Bronchial epithelial cell (primary cell): ENCODE measurements around the gene TTC12. TPM values are rescaled to one million over a fixed set of nuclear protein-coding genes. Genes with fewer than 3 reads are reported as not detected.

Source experiments
- DNase-seq: peaks from one replicate; pipeline ENCODE4 v3.0.0-alpha.2; 2010; ENCODE audit warnings: low read depth
- FAIRE-seq: peaks from 2 replicates; lab custom pipeline; 2011; peaks lifted over from hg19 to GRCh38; lab: Jason Lieb, UNC
- H3K27me3 ChIP-seq: 2 replicates; pipeline ENCODE4 v1.5.1; 2011; ENCODE audit warnings: low read length; ENCODE audit not compliant: control insufficient read depth, insufficient read depth
- H3K36me3 ChIP-seq: 2 replicates; pipeline ENCODE4 v1.5.1; 2011; ENCODE audit warnings: low read length; ENCODE audit not compliant: control insufficient read depth, insufficient read depth
- H3K4me3 ChIP-seq: 2 replicates; pipeline ENCODE4 v1.5.1; 2011; ENCODE audit warnings: mild to moderate bottlenecking, low read depth, low read length, control low read depth
- CTCF ChIP-seq: IDR thresholded peaks from 2 replicates; pipeline ENCODE4 v1.5.1; 2011; ENCODE audit warnings: mild to moderate bottlenecking, moderate library complexity, low read length, control low read depth, inconsistent platforms; ENCODE audit not compliant: insufficient read depth, severe bottlenecking
- total RNA-seq: library from RNA; depleted of rRNA; stranded (reverse); fragments of >200 nt; gene quantifications from 2 replicates; pipeline ENCODE4 v1.2.1, GENCODE V29; 2014

The TTC12 gene
- 12.9 and 32.1 TPM in 2 replicates for total RNA-seq

GRCh38 chr11:113314389-113315301 lies at the start of gene TTC12:
Gene TTC12 (plus strand): TSS chr11:113314583. CDS start chr11:113316258, 1,675 bp downstream.
- H3K27me3 ChIP-seq, result no peaks in the 10 kb centered on the region
- TF ChIP-seq CTCF, result no peak
- peak within 1 kb of the TSS; percentile 79 for H3K4me3 ChIP-seq
- peak; percentile 71 for DNase-seq
- no peak for FAIRE-seq
- H3K36me3 ChIP-seq, result peaks cover 2% of the 10 kb centered on the region

- DNase-seq, result no peak
- H3K36me3 ChIP-seq, result no peaks in the 10 kb centered on the region
- no peaks in the 10 kb centered on the region for H3K27me3 ChIP-seq
- TF ChIP-seq CTCF, result no peak
- H3K4me3 ChIP-seq, result no peak overlapping the region
- no peak for FAIRE-seq
Observed at GRCh38 chr11:113265362-113265761, 49.0 kb upstream of the TTC12 start.

GRCh38 chr11:113267493-113267892 lies 46.9 kb upstream of the TTC12 start:
- H3K36me3 ChIP-seq, result no peaks in the 10 kb centered on the region
- TF ChIP-seq CTCF, result no peak
- H3K27me3 ChIP-seq, result peaks cover 1% of the 10 kb centered on the region
- FAIRE-seq (no peak), DNase-seq (no peak)
- no peak overlapping the region for H3K4me3 ChIP-seq

GRCh38 chr11:113269096-113269495 lies 45.3 kb upstream of the TTC12 start:
- no peak for DNase-seq
- Histone ChIP-seq H3K4me3 (no peak overlapping the region), H3K36me3 (no peaks in the 10 kb centered on the region), H3K27me3 (peaks cover 1% of the 10 kb centered on the region)
- no peak for TF ChIP-seq CTCF
- no peak for FAIRE-seq

GRCh38 chr11:113269636-113270035 lies 44.7 kb upstream of the TTC12 start:
- TF ChIP-seq CTCF, result no peak
- no peaks in the 10 kb centered on the region for H3K36me3 ChIP-seq
- H3K4me3 ChIP-seq, result no peak overlapping the region
- no peak for DNase-seq
- FAIRE-seq, result no peak
- H3K27me3 ChIP-seq, result peaks cover 1% of the 10 kb centered on the region
